Liver (tissue), 3 donors: Measurements from ENCODE around the gene FAM72D.
"Not testable (repeated sequence)": the region's sequence is repeated elsewhere in the genome, so short reads cannot be mapped to it uniquely, and the experiment has no call there.

Experiments used
- GABPA ChIP-seq, 2 donors: IDR thresholded peaks in 1 of 2; conservative IDR thresholded peaks in 1 of 2; 2 replicates each; pipeline ENCODE4 v1.6.1; 2016; ENCODE audit warnings: antibody characterized with exemption in 2 of 2, mild to moderate bottlenecking in 1 of 2, moderate library complexity in 1 of 2
- JUND ChIP-seq, 2 donors: IDR thresholded peaks; 2 replicates each; pipeline ENCODE4 v1.6.1; 2016; ENCODE audit warnings: antibody characterized with exemption in 2 of 2
- RAD21 ChIP-seq, 2 donors: IDR thresholded peaks; 2 replicates each; pipeline ENCODE4 v1.6.1; 2016; ENCODE audit warnings: antibody characterized with exemption in 2 of 2, mild to moderate bottlenecking in 2 of 2
- RXRA ChIP-seq, 2 donors: IDR thresholded peaks; 2 replicates each; pipeline ENCODE4 v1.6.1; 2017 to 2018; ENCODE audit warnings: antibody characterized with exemption in 2 of 2, mild to moderate bottlenecking in 1 of 2
- TAF1 ChIP-seq: conservative IDR thresholded peaks from 2 replicates; pipeline ENCODE4 v1.6.1; 2016; ENCODE audit warnings: antibody characterized with exemption, mild to moderate bottlenecking
- TF ChIP-seq, protein P1 (sequence below): fragments of 150-350 bp; IDR thresholded peaks from 2 replicates; pipeline ENCODE4 v1.5.1; 2017; ENCODE audit warnings: improper control_type of control experiment, low read depth, low read length; ENCODE audit not compliant: missing input control
- TF ChIP-seq, protein P2 (sequence below): IDR thresholded peaks from 2 replicates; pipeline ENCODE4 v1.6.1; 2016; ENCODE audit warnings: antibody characterized with exemption, mild to moderate bottlenecking
- TF ChIP-seq, protein P3 (sequence below): IDR thresholded peaks from 2 replicates; pipeline ENCODE4 v1.6.1; 2016; ENCODE audit warnings: antibody characterized with exemption
- donor health status: healthy.
- donor health status: healthy.

DNA sequence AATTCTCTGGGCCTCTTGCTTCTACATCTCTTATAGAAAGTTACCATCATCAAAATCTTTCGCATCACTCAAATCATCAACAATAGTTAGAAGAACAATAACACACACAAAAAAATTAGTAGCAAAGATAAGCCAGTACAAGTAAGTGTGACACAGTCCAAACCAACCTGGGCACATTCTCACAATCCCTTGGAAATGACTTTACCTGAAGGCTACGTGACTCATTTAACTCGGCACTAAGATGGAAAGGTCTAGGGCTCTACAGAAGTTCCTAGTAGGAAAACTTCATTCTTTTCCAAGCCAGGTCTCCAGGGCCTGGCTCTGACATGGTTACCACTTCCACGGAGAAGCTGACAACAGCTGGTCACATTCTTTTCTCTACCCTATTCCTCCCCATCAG, 42.3 kb upstream of the FAM72D start:
- TF ChIP-seq, protein P1, sequence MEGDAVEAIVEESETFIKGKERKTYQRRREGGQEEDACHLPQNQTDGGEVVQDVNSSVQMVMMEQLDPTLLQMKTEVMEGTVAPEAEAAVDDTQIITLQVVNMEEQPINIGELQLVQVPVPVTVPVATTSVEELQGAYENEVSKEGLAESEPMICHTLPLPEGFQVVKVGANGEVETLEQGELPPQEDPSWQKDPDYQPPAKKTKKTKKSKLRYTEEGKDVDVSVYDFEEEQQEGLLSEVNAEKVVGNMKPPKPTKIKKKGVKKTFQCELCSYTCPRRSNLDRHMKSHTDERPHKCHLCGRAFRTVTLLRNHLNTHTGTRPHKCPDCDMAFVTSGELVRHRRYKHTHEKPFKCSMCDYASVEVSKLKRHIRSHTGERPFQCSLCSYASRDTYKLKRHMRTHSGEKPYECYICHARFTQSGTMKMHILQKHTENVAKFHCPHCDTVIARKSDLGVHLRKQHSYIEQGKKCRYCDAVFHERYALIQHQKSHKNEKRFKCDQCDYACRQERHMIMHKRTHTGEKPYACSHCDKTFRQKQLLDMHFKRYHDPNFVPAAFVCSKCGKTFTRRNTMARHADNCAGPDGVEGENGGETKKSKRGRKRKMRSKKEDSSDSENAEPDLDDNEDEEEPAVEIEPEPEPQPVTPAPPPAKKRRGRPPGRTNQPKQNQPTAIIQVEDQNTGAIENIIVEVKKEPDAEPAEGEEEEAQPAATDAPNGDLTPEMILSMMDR: not testable (repeated sequence)
- TF ChIP-seq TAF1; GABPA (IDR thresholded peaks at IDR 0.05 in 1 of 2, conservative IDR thresholded peaks at IDR 0.05 in 1 of 2); RAD21 (IDR thresholded peaks at IDR 0.05); JUND (IDR thresholded peaks at IDR 0.05); RXRA (IDR thresholded peaks at IDR 0.05): not testable (repeated sequence)
- TF ChIP-seq, protein P2, sequence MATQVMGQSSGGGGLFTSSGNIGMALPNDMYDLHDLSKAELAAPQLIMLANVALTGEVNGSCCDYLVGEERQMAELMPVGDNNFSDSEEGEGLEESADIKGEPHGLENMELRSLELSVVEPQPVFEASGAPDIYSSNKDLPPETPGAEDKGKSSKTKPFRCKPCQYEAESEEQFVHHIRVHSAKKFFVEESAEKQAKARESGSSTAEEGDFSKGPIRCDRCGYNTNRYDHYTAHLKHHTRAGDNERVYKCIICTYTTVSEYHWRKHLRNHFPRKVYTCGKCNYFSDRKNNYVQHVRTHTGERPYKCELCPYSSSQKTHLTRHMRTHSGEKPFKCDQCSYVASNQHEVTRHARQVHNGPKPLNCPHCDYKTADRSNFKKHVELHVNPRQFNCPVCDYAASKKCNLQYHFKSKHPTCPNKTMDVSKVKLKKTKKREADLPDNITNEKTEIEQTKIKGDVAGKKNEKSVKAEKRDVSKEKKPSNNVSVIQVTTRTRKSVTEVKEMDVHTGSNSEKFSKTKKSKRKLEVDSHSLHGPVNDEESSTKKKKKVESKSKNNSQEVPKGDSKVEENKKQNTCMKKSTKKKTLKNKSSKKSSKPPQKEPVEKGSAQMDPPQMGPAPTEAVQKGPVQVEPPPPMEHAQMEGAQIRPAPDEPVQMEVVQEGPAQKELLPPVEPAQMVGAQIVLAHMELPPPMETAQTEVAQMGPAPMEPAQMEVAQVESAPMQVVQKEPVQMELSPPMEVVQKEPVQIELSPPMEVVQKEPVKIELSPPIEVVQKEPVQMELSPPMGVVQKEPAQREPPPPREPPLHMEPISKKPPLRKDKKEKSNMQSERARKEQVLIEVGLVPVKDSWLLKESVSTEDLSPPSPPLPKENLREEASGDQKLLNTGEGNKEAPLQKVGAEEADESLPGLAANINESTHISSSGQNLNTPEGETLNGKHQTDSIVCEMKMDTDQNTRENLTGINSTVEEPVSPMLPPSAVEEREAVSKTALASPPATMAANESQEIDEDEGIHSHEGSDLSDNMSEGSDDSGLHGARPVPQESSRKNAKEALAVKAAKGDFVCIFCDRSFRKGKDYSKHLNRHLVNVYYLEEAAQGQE: not testable (repeated sequence)
- TF ChIP-seq, protein P3, sequence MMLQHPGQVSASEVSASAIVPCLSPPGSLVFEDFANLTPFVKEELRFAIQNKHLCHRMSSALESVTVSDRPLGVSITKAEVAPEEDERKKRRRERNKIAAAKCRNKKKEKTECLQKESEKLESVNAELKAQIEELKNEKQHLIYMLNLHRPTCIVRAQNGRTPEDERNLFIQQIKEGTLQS: not testable (repeated sequence)
